ENCODE data around the gene TMPRSS3.
"Not testable (repeated sequence)": the region's sequence is repeated elsewhere in the genome, so short reads cannot be mapped to it uniquely, and the experiment has no call there.

Gene TMPRSS3

DNA sequence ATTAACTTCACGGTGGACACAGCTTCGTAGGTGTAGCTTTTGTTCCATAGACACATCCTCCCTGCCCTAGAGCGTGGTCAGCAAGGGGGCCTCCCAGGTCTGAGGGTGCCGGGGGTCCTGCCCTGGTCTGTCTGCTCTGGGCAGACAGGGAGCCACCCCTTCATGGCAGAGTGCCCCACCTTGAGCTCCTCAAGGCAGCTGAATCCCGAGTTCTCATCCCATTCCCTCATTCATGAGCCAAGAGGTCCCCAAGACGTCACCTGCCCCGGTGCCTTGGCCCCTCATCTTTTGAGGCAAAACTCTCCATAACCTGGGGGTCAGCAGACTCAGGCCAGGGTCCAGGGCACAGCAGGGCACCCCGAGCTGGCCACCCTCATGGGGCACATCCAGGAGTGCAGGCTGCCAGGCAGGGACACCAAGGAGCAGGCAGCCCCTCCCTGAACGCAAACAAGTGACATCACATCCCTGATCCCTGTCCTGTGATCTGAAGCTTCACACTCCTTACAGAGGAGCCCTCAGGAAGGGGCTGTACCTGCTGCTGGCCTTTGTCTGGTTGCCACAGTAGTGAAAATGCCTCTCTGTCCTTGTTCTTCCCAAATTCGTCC, 31.1 kb upstream of the TMPRSS3 start:
- no peak for DNase-seq

DNA sequence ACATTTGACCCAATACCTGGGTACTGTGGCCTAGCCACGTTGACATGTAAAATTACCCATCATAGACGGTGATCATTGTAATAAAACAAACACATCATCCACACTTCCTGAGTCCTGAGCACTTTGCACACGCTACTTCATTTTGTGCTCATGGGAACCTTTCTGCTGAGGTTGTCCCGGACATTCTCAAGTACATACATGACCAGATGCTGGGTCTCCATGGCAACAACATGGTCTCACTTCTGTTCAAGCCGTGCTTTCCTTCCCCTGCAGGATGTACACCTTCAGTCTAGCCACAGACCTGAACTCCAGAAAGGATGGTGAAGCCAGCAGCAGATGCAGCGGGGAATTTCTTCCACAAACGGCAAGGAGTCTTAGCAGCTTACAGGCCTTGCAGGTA, 30.6 kb upstream of the TMPRSS3 start:
- DNase-seq = no peak

DNA sequence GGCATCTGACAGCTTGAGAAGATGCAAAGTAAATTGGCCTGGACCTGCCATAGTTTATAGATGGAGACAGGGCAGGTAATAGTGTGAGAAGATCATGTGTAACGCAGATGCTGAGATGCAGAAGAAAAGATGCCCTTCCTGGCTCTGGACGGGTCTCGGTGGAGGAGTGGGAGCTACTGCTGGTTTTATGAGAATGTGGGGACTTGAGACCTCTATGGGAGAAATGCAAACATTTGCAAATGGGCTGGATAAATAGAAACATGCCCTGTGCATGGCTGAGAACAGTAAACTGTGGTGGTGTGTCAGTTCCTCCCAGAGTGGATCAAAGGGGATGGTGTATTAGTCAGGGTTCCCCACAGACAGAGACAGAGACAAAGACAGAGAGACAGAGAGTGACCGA, 29.7 kb upstream of the TMPRSS3 start:
- DNase-seq = no peak

DNA sequence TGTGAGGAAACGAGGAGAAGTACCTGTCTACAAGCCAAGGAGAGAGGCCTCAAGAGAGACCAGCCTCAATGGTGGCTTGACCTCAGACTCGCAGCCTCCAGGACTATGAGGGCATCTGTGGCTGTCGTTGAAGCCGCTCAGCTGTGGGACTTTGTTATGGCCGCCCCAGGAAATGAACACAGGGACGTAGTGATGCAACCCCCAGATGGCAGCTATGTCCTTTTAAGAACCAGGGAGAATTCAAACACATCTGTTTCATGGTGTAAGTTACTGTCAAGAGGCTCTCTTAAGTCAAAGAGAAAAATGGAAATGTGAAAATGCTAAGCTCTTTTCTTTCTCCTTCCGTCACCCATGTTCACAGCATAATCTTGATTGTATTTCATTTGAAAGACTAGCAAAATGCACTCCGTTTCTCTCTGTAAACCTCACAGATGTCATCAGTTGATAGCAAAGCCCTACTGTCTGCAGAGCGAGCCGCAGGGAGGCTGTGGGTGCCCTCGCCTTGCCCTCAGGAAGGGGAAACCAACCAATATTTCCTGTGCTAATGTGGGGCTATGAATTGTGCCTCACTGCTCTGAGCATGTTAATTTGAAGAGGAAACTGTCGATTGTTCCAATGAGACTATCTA, 29.2 kb upstream of the TMPRSS3 start:
- no peak for DNase-seq

DNA sequence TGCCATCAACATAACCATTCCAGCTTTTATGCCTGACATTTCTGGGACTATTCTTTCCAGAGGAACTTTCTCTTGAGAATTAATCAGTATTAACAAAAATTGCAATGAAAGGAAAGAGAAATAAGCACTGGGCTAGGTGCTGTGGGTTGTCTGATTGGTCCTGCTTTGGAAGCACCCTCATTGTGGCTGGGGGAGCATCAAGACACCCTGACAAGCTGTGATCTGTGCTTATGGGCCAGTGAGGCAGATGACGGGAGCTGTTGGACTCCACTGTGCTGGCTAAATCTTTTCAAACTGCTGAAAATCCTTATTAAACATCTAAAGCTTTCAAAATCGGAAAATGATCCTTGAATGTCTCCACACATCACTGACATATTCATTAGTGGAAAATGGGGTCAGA, 27.8 kb upstream of the TMPRSS3 start:
- DNase-seq = no peak

DNA sequence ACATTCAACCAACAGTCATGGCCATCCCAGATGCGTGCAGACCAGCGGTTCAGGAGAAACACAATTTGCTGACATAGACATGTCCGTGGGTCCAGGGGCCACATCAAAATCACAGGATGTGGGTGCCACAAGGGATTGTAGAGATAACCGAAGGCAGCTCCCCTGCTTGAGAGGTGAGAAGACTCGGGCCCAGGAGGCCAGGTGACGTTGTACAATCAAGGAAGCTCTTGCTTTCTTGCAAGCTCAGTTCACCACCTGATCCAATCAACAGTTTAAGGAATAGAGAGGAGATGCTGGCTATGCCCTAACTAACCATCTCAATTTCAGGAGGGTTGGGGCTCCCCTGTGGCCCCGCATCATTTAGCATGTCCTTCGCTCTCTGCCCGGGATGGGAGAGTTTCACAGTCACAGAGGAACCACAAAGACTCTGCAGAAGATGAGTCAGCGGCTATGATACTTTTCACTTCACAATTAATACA, 27.4 kb upstream of the TMPRSS3 start:
- DNase-seq = no peak

DNA sequence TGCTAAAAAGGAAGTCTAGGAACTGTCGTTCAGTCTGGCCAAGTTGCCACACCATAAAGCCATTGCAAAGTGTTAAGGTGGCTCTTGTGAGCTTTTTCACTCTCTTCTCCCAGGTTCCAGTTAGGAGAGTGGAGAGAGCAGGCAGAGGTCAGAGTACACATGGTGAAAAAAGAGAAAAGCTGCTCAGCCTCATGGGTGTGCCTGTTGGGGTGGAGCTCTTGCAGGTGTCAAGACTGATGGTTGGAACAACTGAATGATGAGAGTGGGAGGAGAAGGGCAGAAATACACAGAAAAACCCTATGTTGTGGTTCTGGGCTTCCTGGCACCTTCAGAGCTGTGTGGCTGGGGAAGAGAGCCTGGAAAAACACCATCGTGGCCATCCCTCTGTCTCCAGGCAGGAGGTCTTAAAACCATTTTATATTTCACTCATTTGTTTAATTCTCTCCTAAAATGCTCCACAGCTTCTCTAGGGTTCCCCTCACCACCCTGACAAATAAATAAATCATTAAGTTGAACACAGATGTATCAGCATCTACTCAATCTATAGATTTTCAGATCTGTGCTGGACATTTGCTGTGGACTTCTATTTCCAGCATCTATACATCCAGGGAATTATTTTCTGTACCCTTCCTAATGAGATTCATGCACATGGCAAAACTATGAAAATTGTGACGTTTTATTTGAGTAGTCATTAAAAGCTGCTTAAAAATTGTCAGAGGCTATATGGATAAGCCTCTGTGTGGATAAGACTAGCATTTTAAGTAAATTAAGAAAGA, 25.4 kb upstream of the TMPRSS3 start:
- no peak for DNase-seq

DNA sequence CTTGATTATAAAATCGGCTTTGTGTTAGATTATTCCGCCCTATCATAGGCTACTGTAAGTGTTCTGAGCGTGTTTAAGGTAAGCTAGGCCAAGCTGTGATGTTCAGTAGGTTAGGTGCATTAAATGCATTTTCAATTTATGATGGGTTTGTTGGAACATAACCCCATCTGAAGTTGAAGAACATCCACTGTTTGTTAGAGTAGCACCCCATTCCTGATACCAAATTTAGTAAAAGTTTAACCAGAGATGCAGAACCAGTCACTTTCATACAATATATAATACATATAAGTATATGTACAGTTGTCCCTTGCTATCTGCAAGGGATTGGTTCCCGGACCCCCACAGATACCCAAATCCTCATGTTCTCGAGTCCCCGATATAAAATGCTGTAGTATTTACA, 24.0 kb upstream of the TMPRSS3 start:
- no peak for DNase-seq

DNA sequence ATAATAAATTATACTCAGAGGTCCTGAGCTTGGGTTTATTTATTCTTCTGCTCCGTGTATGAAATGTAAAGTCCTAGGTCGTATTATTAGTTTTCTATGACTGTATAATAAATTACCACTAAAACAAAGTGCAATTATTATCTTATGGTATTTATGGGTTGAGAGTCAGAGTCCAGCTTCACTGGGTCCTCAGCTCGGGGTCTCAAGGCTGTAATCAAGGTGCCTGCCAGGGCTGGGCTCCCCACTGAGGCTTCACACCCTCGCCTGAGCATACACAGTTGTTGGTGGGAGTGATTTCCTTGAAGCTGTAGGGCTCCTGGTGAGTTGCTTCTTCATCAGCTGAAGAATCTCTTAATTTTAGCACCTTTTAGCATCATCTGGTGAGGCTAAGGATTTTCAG, 23.0 kb upstream of the TMPRSS3 start:
- no peak for DNase-seq

DNA sequence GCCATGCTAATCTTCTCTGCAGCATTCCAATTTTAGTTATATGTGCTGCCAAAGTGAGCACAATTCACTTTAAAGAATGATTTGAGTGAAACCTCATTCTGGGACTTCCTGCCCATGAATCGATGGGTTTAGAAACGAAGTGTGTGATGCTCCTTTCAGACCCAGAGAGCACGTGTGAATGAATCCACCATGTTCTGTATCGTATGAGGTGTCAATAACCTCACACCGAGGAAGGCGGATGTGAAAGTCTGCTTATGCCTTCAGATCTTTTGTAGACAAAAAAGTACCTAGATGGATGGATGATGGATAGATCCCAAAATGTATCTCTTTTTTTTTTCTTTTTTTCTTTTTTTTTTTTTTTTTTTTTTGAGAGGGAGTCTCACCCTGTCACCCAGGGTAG, 21.7 kb upstream of the TMPRSS3 start:
- DNase-seq = no peak

DNA sequence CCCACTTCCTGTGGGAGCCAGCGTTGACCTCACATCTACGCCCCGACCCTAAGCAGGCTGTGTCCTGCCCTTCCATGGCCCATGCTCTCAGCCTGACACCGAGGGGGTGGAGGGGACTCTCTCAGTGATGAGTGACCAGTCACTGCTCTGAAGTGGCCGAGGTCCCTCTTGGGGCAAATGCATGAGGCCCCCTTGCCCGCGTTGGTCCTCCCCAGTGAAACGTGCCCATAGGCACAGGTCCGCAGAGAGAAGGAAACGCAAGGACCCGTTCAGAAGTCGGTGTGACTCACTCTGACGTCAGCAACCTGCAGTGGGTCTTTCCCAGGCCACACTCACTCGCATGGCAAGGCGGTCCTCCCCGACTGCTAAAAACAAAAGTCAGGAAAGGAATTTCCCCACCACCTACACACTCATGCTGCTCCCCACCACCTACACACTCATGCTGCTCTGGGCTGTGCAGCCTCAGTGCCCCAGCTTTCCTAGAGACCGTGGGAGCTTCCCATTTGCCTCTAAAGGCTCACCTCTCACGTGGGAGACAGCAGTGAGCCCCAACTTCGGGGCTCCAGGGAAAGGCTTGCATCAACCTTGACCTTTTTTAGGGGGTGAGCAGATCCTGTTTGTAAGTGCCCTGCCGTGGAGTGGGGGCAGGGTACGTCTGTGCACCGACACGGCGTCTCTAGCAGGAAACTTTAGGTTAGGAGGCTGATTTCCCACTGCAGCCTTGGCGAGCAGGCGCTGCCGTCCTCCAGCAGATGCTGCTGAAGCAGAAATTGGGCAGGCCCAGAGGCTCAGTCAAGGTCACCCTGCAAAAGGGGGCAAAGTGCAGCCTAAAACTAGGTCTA, 19.3 kb upstream of the TMPRSS3 start:
- no peak for DNase-seq

DNA sequence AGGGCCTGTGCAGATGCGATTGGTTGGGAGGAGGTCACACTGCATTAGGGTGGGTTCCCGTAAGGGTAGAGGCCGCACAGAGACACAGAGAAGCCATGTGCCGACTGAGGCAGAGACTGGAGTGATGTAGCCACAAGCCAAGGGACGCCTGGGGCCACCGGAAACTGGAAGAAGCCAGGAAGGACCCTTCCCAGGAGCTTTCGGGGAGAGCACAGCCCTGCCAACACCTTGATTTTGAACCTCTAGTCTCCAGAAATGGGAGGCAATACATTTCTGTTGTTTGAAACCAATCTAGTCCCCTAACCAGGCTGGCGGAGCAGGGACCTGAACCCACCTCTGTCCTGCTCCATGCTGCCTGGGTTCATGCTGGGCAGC, 18.7 kb upstream of the TMPRSS3 start:
- DNase-seq = no peak

DNA sequence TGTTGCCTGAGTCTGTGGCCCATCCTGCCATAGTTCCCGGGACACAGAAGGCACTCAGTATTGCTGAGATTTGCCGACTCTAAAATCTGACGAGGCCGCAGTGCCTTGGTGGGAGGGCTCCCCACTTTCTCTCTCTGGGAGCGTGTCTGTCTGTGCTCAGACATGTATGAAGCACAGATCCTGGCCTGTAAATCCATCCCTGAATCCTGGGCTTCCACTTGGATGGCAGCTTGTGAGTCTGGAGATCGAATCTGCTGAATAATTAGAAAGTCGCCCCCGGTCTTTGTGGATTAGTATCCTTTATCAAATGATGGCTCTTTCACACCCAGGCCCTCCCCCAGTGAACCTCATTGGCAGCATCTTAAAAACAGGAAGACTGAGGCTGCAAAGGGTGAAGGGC, 18.2 kb upstream of the TMPRSS3 start:
- DNase-seq = no peak

DNA sequence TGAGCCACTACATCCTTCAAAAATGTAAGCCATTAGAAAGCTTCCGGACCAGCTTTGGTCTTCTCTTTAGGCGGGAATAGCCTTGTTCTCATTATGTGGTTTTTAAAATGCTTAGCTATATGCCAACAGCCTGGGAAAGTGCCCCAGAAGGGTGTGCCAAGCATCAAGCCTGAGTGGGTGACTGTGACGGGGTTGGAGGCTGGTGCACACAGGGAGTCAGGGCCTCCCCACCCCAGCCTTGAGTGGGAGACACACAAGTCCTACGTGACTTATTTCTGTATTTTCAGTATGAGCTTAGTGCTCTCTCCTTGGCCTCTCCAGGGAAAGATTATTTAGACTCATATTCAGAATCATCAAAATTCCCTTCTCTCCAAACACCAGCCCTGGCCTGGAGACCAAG, 17.6 kb upstream of the TMPRSS3 start:
- no peak for DNase-seq

DNA sequence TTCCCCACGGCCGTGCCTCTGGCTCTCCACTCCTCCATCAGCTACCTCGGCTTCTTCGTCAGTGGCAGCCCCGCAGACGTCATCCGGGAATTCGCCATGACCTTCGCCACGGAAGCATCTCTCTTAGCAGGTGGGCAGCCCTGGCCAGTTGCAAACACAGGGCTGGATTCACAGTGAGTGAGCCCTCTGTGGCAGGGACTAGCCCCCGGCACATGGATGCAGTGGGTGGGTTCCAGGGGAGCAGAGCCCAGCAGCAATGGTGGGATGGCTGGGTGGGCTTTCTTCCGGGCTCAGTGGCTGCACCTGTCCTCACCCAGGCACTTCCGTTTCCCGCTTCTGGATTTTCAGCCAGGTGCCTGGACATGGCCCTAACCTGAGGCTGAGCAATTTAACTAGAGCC, 17.2 kb upstream of the TMPRSS3 start:
- no peak for DNase-seq

DNA sequence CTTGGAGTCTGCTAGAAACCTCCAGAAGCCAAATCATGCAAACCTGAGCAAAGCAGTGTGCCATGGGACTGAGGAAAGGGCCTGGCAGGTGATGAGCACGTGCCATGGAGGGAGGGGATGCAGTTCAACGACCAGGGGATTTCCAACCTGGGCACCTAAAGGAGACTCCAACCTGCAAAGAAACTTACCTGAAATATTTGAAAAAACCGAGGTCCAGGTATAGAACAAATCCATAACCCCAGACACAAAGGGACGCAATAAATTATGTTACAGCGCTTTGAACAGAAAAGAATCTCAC, 16.7 kb upstream of the TMPRSS3 start:
- no peak for DNase-seq

DNA sequence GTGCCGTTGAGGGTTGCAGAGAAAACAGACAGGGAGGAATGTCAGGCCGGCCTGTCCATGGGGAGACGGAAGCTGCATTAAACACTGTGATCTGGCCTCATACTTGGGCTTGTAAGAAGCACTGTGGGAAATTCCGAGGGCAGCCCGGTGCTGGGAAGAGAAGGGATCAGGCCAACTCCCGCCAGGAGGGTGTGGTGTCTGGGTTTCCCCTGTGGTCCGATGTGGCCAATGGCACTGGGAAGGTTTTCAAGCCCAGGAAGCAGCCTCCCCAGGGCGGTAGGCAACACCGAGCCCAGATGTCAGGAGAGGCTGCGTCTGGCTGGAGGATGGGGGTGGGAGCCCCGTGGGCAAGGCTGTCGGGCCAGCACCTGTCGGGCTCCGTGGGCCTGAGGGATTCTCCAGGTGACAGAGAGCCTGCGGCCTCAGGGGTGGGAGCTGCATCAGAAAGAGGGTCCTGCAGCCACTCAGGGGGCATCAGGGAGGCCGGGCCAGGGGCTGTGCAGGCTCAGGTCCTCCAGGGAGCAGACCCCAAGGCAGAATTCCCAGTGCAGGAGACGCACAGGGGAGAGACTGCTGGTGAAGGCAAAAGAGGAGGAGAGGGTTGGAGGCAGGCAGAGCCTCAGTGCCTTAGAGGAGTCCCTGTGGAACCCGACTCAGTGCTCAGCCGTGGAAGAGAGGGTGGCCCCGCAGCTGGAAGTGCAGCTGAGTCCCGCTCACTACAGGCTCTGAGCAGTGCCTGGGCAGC, 16.2 kb upstream of the TMPRSS3 start:
- no peak for DNase-seq

DNA sequence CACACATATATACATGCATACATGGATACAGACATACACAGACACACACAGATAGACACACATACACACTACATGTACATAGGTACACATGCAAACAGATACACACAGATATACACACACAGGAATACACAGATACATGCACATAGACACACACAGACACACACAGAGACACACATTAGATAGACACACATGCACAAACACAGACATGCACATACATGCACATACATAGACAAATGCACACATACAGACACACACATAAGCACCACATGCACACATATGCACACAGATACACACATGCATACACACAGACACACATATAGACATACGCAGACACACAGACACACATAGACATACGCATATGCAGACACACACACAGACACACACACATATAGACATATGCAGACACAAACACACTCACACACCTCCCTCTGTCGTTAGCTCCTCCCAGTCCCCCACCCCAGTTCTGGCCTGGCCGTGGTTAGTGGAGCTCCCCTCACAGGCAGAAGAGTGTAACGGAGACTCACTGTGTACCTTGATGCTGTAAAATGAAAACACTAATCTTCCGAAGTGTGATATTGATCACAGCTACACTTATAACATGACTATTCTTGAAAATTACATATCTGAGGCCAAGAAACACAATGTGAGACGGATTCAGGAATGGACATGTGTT, 15.5 kb upstream of the TMPRSS3 start:
- DNase-seq = no peak

DNA sequence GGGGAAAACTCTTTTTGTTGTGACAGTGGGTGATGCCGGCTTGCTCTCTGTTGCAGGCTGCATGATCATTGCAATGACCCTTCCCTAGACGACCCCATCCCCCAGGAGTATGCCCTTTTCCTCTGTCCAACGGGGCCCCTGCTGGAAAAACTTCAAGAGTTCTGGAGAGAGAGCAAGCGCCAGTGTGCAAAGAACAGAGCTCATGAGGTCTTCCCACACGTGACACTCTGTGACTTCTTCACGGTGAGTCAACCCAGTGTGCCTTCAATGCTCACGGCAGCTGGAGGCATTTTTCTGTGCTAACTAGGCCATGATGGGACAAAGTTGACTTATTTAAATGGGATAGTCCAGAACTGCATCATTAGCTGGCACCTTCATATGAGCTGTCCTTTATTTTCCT, 13.5 kb upstream of the TMPRSS3 start:
- no peak for DNase-seq

DNA sequence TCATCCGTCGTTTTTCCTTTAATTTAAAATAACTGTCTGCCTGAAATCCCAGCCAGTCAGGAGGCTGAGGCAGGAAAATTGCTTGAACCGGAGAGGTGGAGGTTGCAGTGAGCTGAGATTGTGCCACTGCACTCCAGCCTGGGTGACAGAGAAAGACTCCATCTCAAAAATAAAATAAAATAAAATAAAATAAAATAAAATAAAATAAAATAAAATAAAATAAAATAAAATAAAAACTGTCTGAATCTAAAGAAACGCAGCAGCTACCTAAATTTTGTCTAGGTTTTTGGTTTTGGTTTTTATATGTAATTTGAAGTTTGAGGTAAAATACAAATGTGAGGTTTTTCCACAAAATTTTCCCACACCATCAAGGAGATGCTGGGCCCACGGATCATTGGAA, 12.9 kb upstream of the TMPRSS3 start:
- DNase-seq = not testable (repeated sequence)

DNA sequence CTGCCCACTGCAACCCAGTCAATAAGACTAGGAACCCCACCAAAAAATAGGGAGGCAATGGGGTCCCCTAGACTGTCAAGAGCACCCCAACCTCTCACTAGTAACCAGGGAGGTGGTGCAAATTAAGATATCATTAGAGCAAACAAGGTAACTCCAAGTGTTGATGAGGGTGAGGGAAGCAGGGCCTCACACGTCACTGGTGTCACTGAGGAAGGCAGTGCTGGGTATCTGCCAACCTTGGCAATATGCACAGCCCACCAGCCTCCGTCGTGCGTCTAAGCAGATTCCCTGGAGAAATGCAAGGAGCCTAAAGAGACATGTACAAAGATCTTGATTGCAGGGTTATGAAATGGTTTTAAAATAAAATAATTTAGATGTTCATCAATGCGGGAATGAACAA, 11.6 kb upstream of the TMPRSS3 start:
- DNase-seq = no peak

DNA sequence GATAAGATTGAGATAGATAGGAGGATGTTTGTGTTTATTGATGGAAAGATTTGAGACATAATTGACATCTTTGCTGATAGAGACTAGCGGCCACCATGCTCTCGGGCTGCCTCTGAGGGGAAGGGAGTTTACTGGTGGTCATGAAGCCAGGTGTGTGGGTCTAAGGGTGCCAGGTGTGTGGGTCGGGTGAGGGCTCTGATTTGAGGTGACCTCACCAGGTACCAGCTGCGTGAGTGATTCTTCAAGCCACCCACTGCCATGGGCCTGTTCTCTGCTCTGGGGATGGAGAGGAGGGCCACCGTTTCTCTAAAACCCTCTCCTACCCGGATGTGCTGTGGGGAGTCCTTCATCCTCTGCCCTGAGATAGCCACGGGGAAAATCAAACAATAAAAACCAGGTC, 11.0 kb upstream of the TMPRSS3 start:
- DNase-seq = no peak

Measured in T1000 (cell line).